ENCODE results near the gene GULP1.
A peak's percentile ranks its signal among the peaks of the same experiment; 100 is the strongest.

DNA sequence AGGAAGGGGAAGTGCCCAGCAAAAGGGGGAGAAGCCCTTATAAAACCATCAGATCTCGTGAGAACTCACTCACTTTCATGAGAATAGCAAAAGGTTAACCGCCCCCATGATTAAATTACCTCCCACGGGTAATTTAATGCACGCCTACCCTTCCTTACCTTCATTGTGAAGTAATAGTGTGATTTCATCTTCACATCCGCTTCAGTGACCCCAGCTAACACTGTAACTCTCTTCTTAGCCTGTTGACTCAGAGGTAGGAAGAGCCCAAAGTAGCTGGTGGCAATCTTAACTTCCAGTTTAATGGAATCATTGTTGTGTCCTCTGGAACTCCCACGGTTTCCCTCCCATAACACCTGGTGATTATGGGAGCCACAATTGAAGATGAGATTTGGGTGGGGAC, 120.5 kb downstream of the GULP1 start:
- TF ChIP-seq SIN3A (IDR thresholded peaks at IDR 0.05; ENCODE audit: borderline replicate concordance, insufficient read depth, low read length) (no peak), POLR2AphosphoS5 (IDR thresholded peaks at IDR 0.05; ENCODE audit: low read depth, low read length) (no peak)
- TF ChIP-seq, protein P1, sequence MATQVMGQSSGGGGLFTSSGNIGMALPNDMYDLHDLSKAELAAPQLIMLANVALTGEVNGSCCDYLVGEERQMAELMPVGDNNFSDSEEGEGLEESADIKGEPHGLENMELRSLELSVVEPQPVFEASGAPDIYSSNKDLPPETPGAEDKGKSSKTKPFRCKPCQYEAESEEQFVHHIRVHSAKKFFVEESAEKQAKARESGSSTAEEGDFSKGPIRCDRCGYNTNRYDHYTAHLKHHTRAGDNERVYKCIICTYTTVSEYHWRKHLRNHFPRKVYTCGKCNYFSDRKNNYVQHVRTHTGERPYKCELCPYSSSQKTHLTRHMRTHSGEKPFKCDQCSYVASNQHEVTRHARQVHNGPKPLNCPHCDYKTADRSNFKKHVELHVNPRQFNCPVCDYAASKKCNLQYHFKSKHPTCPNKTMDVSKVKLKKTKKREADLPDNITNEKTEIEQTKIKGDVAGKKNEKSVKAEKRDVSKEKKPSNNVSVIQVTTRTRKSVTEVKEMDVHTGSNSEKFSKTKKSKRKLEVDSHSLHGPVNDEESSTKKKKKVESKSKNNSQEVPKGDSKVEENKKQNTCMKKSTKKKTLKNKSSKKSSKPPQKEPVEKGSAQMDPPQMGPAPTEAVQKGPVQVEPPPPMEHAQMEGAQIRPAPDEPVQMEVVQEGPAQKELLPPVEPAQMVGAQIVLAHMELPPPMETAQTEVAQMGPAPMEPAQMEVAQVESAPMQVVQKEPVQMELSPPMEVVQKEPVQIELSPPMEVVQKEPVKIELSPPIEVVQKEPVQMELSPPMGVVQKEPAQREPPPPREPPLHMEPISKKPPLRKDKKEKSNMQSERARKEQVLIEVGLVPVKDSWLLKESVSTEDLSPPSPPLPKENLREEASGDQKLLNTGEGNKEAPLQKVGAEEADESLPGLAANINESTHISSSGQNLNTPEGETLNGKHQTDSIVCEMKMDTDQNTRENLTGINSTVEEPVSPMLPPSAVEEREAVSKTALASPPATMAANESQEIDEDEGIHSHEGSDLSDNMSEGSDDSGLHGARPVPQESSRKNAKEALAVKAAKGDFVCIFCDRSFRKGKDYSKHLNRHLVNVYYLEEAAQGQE (IDR thresholded peaks at IDR 0.05; ENCODE audit: insufficient read depth in 1 of 2, low read depth in 2 of 2, low read length in 2 of 2) = 0 out of 4 replicates have a peak, but pooled peaks of 1 of the 2 experiments have one; percentile 16
